ENCODE data around the gene TBK1. TPM values are rescaled to one million over a fixed set of nuclear protein-coding genes. Genes with fewer than 3 reads are reported as not detected.

Gene TBK1
- 10 to 100 TPM; 27.7 to 60.5 (median 38.6) TPM for total RNA-seq

DNA sequence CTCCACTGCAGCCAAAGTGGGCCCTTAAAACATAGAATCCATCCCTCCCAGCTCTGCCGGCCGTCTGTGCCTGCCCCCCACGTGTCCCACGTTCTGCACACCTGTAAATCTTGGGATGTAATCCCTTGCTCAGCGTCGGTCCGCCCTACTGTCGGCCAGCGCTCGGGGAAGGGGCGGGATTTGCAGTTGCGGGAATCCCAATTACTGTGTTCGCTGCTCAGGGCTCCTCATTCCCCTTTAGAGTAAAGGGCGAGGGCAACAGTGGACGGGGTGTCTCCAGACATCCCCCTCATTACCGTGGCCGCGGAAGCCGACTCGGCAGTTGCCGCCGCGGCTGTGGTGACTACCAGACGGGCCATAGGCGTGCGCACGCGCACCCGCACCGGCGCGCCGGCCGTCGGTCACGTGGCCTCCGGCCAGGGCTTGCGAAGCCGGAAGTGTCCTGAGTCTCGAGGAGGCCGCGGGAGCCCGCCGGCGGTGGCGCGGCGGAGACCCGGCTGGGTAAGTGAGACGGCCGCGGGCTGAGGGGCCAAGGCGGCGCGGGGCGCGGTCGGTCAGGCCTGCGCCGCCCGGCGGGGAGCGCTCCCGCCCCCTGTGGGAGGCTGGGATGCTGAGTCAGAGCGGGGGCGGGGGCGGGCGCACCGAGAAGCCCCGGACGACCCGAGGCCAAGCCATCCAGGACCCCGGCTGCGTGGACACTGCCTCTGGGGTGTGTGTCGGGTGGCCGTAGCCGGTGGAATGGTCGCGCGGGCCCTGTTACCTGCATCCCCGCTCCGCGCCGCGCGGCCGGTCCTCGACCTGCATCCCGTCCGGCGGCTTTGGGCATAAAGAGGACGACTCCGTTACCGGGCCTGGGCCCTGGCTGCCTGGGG, at the start of gene TBK1:
TBK1 (plus strand) TSS at position 434 of the 872 bp plus-strand sequence. CDS start 3,751 bp downstream, outside the sequence.
- TF ChIP-seq, protein P1, sequence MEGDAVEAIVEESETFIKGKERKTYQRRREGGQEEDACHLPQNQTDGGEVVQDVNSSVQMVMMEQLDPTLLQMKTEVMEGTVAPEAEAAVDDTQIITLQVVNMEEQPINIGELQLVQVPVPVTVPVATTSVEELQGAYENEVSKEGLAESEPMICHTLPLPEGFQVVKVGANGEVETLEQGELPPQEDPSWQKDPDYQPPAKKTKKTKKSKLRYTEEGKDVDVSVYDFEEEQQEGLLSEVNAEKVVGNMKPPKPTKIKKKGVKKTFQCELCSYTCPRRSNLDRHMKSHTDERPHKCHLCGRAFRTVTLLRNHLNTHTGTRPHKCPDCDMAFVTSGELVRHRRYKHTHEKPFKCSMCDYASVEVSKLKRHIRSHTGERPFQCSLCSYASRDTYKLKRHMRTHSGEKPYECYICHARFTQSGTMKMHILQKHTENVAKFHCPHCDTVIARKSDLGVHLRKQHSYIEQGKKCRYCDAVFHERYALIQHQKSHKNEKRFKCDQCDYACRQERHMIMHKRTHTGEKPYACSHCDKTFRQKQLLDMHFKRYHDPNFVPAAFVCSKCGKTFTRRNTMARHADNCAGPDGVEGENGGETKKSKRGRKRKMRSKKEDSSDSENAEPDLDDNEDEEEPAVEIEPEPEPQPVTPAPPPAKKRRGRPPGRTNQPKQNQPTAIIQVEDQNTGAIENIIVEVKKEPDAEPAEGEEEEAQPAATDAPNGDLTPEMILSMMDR (IDR thresholded peaks at IDR 0.05; ENCODE audit: low read depth) = no peak

DNA sequence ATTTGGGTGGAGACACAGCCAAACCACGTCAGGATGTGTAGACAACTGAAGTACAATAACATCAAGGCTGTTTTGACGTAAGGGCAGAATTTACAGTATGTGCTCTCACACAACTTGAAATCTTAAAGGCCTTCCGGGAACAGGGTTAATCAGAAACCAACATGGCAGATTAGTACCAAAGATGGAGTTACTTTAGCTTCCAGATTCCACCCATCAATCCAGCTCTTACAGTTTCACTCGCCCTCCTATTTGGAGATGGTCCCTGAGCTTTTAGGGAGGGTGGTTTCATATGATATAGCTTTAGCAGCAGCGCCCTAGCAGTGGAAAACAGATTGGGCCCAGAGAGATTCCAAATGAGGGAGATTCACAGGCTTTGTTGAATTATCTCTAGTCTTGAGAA, 49.7 kb upstream of the TBK1 start:
- TF ChIP-seq, protein P1 (IDR thresholded peaks at IDR 0.05; ENCODE audit: low read depth) = no peak

DNA sequence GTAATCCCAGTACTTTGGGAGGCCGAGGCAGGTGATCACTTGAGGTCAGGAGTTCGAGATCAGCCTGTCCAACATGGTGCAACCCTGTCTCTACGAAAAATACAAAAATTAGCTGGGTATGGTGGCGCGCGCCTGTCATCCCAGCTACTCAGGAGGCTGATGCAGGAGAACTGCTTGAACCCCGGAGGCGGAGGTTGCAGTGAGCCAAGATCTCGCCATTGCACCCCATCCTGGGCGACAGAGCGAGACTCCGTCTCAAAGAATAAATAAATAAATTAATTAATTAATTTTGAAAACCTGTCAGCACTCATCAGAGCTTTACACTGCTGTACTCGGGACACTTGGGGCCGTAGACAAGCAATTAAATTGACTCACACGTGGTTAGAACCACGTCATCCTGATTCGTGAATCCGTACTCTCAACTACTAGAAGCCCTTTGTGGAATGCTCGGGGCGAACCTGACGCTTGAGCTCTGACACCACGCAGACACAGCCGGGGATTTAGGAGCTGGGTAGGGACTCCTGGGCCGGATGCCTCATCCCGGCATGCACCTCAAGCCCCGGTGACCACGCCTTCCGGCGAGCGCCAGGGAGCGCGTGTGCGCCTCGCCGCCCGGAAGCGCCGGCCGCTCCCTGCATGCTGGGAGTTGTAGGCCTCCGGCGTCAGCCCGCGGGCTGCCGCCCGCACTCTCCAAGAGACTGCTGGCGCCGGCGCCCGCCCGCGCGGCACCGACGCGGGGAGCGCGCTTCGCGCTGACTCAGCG, 48.0 kb upstream of the TBK1 start, which contains the start of gene XPOT:
XPOT (plus strand) TSS at position 686 of the 763 bp plus-strand sequence. CDS start 5,644 bp downstream, outside the sequence.
- TF ChIP-seq, protein P1 (IDR thresholded peaks at IDR 0.05; ENCODE audit: low read depth) = no peak

DNA sequence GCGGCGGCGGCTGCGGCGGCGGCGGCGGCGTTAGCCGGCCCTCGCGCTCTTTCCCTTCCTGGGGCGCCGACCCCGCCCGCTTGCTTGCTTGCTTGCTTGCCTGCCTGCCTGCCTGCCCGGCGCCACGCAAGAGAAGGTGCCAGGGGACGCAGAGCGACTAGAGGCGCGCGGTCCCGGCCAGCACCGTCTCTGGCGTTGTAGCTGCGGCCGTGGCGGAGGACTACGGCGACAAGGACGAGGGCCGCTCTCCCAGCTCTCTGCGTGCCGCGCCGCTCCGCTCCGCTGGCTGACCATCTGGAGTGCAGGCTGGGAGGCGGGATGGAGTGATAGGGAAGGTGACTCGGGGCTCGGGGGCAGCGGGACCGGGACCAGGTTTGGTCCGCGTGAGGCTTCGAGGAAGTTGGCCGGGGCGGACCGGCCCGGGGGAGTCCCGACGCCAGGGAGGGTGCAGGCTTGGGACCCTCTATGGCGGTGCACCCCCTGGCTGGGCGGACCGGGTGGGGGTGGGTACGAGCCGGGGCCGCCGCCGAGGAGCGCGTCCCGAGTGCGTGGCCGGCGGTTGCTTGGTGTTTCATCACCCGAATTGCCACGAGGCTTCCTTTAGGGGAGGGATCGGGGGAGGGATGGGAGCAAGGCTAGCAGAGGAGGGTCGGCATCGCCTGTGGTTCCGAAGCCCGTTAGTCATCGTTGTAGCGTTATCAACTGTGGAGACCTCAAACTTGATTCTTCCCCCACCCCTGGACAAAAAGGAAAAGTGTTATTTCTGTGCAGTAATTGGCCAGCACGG, 47.3 kb upstream of the TBK1 start:
- TF ChIP-seq, protein P1 (IDR thresholded peaks at IDR 0.05; ENCODE audit: low read depth) = no peak

DNA sequence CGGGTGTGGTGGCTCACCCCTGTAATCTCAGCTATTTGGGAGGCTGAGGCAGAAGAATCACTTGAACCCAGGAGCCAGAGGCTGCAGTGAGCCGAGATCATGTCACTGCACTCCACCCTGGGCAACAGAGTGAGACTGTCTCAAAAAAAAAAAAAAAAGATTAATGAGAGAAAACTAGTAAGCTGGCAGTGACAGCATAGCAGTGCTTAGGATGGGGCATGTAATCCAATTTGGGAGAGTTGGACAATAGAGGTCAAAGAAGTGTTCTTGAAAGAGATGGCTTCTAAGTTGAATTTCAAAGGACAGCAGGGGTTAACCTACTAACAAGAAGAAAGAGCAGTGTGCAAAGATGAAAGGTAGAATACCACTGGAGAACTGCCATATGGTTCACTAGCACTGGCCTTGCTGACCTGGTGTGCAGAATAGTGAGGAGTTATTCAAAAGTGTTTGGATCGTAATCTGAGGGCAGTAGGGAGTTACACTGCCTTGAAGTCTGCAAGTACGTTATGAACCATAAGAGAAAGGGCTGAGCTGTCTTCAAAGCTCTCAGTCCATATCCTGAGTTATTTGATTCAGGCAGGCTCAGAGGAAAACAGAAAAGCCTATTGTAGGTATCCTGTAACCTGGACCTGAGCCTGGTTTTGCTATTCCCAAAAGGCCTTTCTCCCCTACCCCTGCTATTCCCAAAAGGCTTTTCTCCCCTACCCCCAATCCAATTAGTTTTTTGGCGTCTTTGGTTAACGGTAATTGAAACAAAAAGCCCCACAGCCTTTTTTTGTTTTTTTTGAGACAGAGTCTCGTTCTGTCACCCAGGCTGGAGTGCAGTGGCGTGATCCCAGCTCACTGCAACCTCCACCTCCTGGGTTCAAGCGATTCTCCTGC, 44.3 kb upstream of the TBK1 start:
- TF ChIP-seq, protein P1 (IDR thresholded peaks at IDR 0.05; ENCODE audit: low read depth) = no peak

DNA sequence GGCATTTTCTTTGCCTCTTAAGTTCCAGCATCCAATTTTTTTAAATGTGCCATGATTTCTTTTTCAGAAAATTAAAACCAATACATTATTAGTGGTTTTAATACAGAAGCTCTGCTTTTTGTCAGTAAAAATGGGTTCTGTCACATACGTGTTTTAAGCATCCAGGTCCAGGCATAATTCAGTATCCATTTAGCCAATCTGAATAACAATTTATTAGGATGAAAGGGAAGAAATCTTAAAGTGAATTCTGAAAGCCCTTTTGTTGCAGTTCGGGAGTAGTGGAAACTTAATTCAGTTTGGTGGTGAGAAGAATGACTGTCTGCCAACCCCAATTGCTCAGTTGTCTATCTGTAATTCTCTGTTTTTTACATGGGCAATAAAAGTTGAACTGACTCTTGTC, 40.5 kb upstream of the TBK1 start:
- TF ChIP-seq, protein P1 (IDR thresholded peaks at IDR 0.05; ENCODE audit: low read depth) = no peak
